ENCODE data around the gene LDHD. TPM values are rescaled to one million over a fixed set of nuclear protein-coding genes. Genes with fewer than 3 reads are reported as not detected.

LDHD gene
- total RNA-seq: 0.68 and 2.8 TPM in 2 replicates

GRCh38 chr16:75116081-75116910 lies at the start of gene LDHD:
Gene LDHD, minus strand, starts transcription at chr16:75116780. Its CDS starts 60 bp downstream, at chr16:75116720.

GRCh38 chr16:75148311-75149195 lies 32.0 kb upstream of the LDHD start, which contains the start of gene ZFP1:
Gene ZFP1, plus strand, starts transcription at chr16:75148524. Its CDS starts 4,428 bp downstream, at chr16:75152952.

Other genes starting within 250 kb of the LDHD start
- gene WDR59, start 131.7 kb downstream of the LDHD start, total RNA-seq: 12.6 and 21.1 TPM in 2 replicates
- gene ZNRF1, start 117.8 kb downstream of the LDHD start, total RNA-seq: 14.7 and 16.9 TPM in 2 replicates
- 8.5 and 11.2 TPM in 2 replicates for gene ZFP1, start 31.7 kb upstream of the LDHD start, total RNA-seq
- gene CTRB2, start 90.4 kb upstream of the LDHD start, total RNA-seq: not detected in 2 replicates
- not detected in 2 replicates for gene CTRB1, start 102.2 kb upstream of the LDHD start, total RNA-seq
- gene BCAR1, start 134.8 kb upstream of the LDHD start, total RNA-seq: 30.1 and 77.1 TPM in 2 replicates

All from nasal cavity respiratory epithelium epithelial cell of viscerocranial mucosa (primary cell).